GM18858 (cell line): Measurements from ENCODE around the gene NAXE.
"Not testable (repeated sequence)": the region's sequence is repeated elsewhere in the genome, so short reads cannot be mapped to it uniquely, and the experiment has no call there.

Source experiments
- ATAC-seq: cut with Tn5 transposase; IDR thresholded peaks from one replicate; pipeline ENCODE4 v1.9.1; 2021; ENCODE audit not compliant: unreplicated experiment

NAXE gene

GRCh38 chr1:156566436-156566835, 25.1 kb upstream of the NAXE start:
- no peak for ATAC-seq

DNA sequence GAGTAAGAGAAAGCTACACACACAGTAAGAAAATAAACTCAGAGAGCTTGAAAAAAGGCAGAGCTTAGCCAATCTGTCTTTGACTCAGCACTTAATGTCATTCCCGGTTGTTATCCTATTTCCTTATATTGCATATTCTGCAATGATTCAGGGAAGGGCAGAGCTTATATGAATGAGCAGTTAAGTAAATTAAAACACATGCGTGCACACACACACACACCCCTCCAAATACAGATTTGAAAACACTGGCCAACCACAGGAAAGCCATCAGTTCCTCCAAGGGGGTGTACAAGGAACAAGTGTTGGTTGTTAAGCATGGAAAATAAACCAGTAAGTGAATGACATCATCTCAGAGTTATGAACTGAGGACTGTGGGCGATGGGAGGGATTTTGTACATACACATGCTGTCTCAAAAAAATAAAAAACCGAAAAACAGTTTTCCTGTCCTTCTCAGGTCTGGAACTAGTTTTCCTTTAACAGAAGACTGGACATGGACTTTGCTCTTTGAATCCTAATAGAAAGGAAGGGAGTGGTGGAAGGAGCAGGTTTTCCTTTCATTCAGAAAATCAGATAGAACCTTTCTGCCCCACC, 20.2 kb upstream of the NAXE start:
- no peak for ATAC-seq

- ATAC-seq: no peak
Measured at GRCh38 chr1:156571919-156572662, 19.5 kb upstream of the NAXE start, which contains the start of gene IQGAP3. Gene IQGAP3, minus strand, starts transcription at chr1:156572565. Its CDS starts 36 bp downstream, at chr1:156572529.

GRCh38 chr1:156572663-156573018, 18.9 kb upstream of the NAXE start:
- no peak for ATAC-seq

GRCh38 chr1:156574039-156574633, 17.4 kb upstream of the NAXE start:
- no peak for ATAC-seq

GRCh38 chr1:156577550-156577949, 14.0 kb upstream of the NAXE start:
- ATAC-seq: no peak

- ATAC-seq: no peak
Measured at GRCh38 chr1:156578055-156578454, 13.5 kb upstream of the NAXE start.

DNA sequence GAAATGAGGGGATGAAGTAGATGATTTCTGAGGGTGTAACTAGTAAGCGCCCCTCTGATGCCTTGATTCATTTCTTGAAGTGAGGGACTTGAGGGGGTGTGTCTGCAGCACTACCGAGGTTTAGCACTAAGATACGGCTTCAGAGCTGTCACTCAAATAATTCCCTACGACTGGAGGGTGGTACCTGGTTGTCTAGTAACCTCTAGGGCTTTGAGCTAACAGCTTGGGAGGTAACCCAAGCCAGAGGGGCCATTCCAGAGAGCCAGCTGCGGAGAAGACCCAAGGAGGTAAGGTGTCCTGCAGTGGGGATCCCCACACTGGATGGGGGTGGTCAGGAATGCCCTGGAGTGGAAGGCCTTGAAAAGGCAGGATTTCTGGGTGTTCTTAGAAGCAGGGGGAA, 12.1 kb upstream of the NAXE start, which contains the start of gene TTC24:
Gene TTC24, plus strand, starts transcription at position 252 of the 400 bp plus-strand sequence. CDS start 1,642 bp downstream, outside the sequence.
- no peak for ATAC-seq

- no peak for ATAC-seq
Measured at GRCh38 chr1:156581661-156582387, 9.8 kb upstream of the NAXE start.

DNA sequence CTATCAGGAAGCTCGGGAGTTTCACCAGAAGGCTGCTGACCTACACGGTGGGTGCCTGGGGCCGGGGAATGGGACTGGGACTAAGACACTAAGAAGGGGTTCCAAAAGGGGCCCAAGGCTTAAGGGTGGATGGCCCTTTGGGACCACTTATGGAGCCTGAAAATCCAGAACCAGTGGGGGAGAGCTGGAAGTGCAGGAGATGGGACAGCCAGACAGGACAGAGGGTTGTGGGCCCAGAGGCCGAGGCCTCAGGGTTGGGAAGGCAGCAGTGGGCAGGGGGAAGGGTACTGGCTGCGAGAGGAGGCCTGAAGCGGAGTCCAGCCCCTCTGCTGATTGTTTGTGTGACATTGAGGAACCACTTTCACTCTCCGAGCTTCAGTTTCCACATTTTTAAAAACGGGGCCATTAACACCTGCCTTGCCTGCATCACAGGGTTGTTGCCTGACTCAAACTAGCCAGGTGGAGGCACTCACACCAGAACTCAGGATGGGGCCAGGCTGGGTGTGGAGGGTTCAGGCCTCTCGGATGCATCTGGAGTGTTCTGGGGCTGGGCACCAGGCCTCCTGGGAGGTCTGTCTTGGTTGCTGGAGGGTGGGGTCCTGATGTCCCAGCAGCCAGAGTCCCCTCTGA, 9.1 kb upstream of the NAXE start:
- ATAC-seq: no peak

DNA sequence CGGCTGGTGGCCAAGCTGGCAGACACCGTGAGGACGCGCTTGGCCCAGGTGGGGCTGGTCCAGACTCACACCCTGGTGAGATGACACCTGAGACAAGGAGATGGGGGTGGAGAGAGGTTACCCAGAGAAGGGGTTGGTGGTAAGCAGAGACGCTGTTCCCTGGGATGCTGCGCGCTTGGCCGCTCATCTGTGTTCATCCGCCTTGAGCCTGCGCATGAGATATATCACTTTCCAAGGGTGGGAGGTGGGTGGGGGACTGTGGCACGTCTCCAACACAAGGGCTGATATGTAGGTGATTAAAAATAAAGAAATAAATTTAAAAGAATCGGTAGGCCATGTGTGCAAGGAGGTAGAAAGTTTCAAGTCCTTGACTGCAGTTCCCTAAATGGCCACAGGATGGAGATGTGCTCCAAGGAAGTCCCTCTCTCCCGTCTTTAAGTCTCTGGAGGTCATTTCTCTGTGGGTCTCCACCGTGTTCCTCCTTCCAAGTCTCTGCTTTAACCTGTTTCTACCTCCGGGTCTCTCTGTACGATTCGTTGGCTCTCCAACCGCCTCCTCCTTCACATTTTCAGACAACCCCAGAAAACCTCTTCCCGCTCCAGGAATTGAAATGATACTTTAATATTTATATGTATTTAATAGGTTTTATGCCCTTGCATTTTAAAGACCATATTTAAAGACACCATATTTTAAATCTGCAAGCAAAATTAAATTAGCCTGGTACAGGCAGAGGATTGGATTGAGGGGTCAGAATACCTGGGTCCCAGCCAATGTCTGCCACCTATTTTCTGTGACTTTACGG, 7.6 kb upstream of the NAXE start:
- ATAC-seq: no peak

- no peak for ATAC-seq
Measured at GRCh38 chr1:156584813-156585212, 6.8 kb upstream of the NAXE start.

DNA sequence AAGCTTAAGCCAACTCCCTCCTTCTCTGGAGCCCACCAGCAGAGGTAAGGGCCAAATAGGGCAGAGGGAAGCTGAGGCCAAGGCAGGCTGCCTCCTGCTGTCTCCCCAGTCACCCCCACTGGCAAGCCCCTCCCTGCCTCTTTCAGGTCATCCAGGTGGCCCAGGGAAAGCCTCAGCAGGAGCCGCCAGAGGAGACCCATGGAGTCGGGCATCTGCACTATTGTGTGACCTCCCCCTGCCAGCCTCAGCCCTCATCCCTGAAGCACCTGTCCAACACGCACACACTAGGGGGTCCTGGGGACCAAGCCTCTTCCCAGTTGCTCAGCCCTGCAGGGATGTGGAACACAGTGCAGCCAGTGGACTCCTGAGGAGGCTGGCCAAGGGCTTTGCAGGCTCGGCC, 5.3 kb upstream of the NAXE start:
- no peak for ATAC-seq

DNA sequence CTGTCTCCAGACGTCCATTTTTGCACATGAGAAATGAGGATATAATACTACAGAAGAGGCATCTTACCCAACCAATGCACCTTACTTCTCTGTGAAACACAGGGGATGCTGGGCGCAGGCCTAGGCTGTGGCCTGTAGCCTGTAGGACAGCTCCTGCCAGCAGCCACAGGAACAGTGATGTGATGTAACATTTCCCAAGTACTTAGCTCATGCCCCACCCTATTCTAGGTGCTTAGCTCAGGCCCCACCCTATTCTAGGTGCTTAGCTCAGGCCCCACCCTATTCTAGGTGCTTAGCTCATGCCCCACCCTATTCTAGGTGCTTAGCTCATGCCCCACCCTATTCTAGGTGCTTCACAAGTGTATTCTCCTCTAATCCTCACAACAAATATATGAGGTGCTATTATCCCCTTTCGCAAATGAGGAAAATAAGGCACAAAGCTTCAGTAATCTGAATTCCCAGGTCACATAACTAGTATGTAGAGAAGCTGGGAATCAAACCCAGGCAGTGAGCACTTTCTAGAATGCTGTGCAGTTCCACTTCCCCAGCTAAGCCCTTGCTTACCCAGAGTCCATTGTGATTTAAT, 4.6 kb upstream of the NAXE start:
- ATAC-seq: no peak

GRCh38 chr1:156587927-156588326, 3.6 kb upstream of the NAXE start:
- not testable (repeated sequence) for ATAC-seq

DNA sequence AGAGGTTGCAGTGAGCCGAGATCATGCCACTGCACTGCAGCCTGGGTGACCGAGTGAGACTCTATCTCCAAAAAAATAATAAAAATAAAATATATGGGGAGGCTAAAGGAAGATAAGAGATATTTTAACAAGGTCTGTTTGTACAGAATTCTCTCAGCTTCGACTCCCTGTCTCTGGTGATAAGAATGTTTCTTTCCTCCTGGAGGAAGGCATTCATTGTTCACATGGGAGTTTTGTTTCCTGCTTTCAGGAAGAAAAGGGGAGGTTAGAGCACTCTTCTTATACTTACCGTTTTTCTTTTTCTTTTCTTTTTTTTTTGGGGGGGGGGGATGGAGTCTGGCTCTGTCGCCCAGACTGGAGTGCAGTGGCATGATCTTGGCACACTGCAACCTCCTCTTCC, 2.0 kb upstream of the NAXE start:
- no peak for ATAC-seq

GRCh38 chr1:156590326-156591180, 1.0 kb upstream of the NAXE start:
- no peak for ATAC-seq

DNA sequence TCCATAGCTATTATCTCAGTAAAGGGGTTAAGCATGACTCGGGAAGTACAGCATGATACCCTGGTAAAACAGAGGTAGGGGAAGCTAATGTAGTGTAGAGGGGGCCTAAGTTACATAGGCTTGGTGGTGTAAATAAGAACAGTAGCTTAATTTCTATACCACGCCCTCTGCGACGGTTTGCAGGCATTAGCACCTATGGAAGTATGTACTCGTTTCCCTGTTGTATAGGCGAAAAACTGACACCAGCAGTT, 470 bp upstream of the NAXE start:
- no peak for ATAC-seq

- ATAC-seq: no peak
Measured at GRCh38 chr1:156592158-156592909, 758 bp downstream of the NAXE start.
